ENCODE measurements around the gene CAPZB.

Gene CAPZB

DNA sequence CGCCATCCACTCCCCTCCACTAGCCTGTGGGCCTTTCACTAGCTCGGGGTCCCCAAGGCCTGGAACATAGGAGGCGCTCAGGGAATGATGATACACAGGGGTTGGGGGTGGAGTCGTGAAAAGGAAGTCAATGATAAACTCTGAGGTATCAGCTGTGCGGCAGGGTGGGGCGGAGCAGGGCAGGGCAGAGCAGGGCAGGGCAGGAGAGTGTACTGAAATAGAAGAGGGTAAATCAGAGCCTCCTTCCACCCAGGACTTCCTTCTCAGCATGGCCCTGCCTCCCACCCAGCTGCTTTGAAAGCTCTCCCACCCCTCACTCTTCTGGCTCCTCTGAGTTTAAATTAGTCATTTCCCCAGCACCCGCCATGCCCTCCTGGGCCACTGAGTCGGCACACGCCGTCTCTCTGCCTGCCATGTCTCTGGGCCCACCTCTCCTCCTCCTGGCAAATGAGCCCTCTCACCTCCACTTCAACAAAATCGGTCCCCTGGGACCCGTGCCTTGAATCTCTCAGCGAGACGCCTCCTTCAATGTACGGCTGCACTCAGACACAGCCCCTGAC, 16.9 kb downstream of the CAPZB start:
- DNase-seq (ENCODE audit: low spot score) = no peak

DNA sequence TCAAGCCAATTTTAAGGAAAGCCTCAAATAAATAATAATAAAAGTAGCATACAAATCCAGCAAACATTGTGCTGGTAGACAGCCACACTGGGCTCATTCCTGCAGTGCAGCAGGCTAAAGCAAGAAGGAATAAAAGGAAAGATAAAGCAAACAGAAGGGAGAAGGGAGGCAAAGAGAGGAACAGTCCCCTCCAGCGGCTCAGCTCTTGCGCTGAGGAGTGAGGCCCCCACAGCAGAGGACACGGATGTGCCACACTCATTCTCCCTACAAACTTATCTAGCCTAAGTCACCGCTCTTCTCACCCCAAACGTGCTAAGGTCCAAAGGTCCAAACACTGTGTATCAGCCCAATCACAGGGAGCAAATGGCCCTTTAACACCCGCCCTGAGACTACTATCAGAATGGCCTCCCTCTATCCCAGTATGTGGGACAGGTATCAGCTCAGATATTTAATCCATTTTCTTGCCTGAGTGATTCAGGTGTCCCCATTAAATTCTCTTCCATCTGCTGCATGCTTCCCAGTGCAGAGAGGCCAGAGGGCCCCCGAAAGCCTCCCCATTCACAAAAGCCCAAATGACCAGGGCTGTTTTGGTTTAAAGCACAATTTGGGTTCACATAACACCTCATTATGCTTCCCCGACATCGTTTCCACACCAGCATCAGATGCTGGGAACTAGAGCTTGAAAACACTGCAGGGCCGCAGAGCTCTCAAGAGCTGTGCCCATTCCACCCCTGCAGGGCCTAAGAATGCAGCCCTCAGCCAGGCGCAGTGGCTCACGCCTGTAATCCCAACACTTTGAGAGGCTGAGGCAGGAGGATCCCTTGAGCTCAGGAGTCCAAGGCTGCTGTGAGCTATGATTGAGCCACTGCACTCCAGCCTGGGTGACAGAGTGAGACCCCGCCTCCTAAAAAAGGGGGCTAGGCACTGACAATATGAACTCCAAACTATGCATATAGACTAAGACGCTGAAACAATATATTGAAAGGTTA, 17.8 kb downstream of the CAPZB start:
- no peak for DNase-seq (ENCODE audit: low spot score)

DNA sequence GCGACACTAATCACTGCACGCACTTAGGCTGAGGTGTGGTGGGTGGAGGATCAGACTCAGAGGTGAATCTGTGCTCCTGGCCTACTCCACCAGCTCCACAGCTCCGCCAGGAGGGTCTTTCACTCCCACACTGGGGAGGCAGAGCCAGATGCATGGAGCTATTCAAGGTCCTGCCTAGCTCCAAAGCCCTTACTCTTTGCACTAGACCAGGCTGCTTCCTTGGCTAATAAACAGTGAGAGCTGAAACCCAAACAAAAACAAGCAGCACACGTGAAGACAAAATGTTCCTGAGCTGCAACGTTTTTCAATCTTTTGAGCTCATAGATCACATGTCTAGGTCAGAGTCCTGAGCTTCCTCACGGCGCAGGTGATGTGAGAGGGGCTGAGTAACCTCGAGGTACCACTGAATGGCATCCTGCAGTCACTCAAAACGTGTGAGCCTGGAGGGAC, 19.2 kb downstream of the CAPZB start:
- no peak for DNase-seq (ENCODE audit: low spot score)

DNA sequence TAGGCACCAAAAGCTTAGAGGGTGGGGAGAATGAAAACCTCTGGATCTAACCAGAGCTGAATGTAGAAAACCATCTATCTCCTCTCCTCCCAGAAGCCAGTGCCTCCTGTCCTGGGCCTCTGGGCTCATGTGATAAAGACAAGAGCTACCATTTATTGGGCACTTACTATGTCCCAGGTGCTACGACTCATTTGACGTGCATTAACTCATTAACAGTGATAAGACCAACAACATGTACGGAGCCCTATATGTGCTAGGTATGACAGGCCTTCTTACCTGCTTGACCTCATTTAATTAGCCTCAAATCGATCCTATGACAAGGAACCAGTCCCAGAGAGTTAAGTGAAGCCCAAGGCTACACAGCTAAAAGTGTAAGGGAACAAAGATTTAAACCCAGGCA, 19.7 kb downstream of the CAPZB start:
- DNase-seq (ENCODE audit: low spot score) = no peak

DNA sequence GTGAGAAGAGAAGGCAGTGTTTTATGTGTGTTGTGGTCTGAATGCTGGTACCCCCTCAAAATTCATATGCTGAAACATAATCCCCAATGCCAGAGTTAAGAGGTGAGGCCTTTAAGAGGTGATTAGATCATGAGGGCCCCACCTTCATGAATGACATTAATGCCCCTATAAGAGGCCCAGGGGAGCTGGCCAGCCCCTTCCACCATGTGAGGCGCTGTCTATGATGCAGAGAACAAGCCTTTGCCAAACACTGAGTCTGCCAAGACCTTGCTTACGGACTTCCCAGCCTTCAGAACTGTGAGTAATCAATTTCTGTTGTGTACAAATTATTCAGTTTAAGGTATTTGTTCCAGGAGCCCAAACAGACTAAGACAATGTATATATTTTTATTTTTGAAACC, 20.2 kb downstream of the CAPZB start:
- no peak for DNase-seq (ENCODE audit: low spot score)

DNA sequence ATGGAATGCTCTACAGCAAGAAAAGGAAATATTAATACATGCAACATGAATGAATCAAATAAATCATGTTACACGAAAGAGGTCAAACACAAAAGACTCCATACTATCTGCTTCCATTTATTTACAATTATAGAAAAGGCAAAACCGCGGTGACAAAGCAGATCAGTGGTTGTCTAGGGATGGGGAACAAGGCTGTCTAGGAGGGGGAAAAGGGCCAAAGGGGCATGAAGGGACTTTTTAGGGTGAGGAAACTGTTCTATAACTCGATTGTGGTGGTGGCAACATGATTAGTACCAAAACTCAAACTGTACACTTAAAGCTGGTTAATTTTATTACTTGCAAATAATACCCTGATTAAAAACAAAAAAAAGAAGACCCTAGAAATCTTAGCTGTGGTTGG, 20.6 kb downstream of the CAPZB start:
- DNase-seq (ENCODE audit: low spot score) = no peak

DNA sequence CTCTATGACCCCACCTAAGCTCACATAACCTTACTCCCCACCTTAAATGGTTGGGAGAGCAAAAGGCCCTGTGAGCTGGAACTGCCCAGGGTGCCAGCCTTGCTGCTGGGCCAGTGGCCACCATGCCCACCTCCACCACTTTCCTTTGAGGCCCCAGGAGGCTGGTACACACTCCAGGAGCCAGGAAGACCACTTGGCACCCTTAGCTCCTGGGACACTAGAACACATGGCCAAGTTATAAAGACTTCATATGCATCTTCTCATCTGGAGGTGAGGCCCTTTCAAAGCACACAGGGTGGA, 21.9 kb downstream of the CAPZB start:
- DNase-seq (ENCODE audit: low spot score) = no peak

DNA sequence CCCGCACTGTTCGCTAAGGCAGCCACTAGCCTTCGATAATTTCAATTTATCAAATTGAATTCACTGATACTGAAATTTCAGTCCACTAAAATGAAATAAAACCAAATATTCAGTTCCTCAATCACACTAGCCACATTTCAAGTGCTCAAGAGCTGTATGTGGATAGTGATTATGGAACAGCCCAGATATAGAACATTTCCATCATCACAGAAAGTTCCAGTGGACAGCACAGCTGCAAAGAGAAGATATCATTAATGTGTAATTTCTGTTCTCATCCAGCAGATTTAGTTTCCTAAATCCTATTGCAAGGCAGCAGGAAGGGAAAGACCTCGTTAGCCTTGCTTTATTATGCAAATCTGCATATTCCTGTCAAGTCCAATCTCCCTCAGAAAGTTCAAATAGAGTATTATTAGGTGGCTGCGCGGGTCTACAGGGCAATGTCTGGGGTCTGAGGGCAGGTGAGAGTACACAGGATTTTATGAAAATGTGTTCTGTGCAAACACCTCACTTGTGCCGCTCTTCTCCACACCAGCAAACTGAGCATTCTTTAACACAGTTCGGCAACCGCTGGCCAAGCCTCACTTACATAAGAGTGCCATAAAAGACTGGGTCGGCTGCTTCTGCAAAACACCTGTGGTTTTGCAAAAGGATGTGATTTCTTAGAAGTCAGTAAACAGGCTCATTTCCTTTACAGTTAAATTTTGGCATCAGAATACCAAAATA, 22.4 kb downstream of the CAPZB start:
- DNase-seq (ENCODE audit: low spot score) = no peak

DNA sequence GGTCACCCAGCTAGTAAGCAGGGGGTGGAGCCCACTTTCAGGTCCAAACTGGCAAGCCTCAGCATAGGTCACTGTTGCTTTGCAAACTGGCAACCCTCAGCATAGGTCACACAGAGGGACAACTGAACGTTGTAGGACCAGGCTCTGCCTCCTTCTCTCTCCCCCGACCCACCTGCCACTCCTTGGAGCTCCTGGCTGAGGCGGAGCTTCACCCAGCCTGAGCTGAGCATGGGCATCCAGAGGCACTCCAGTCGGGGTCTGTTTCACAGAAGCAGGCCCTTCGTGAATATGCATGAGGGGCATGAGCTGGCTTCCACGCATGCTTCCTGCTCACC, 24.2 kb downstream of the CAPZB start:
- no peak for DNase-seq (ENCODE audit: low spot score)

DNA sequence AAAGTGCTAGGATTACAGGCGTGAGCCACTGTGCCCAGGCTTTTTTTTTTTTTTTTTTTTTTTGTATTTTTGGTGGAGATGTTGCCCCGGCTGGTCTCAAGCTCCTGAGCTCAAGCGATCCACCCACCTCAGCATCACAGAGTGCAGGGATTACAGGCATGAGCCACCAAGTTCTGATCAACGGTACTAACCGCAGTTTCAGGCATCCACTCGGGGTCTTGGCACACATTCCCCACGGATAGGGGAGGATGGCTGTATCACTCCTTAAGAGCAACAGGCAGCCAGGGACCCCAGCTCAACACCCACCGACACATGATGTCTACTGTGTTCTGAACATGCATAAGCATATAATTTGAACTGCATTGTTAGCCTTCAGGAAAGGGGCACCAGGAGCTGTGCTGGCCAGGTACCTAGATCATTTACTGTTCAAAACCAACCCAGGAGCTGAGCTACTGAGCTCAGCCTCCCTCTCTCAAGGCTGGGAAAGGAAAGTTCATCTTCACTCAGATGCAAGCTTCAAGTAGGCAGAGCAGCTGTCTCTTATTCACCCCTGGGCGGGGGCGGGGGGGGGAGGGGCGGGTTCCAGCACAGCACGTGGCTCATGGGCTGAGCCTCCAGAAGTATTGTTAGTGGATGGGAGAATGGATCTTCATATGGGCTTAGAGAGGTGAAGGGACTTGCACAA, 24.7 kb downstream of the CAPZB start:
- DNase-seq (ENCODE audit: low spot score) = no peak

DNA sequence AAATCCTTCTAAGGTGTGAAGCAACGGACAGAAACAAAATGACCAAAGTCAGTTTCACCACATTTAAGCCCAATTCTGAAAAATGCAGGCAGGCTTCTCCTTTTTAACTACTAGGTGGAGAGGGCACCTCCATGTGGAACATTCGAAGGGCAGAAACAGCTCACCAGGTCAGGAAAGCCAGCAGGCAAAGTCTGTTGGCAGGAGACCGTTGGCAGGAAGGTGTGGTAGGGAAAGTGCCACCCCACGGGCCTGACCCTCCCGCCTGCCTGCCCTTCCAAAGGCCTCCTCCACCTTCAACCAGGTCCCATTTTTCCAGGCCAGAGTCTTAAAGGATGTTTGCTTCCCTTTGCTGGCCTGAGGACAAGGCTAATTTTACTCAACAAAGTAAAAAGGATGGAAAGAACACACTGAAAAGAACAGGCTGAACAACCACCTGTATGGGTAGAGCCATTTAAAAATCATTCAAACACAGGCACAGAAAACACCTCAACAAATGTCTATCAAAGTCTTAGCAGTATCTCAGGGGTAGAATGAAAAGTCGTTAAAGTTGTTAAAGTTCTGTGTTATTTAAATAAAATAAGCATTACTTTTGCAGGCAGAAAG, 26.4 kb downstream of the CAPZB start:
- DNase-seq (ENCODE audit: low spot score) = no peak

DNA sequence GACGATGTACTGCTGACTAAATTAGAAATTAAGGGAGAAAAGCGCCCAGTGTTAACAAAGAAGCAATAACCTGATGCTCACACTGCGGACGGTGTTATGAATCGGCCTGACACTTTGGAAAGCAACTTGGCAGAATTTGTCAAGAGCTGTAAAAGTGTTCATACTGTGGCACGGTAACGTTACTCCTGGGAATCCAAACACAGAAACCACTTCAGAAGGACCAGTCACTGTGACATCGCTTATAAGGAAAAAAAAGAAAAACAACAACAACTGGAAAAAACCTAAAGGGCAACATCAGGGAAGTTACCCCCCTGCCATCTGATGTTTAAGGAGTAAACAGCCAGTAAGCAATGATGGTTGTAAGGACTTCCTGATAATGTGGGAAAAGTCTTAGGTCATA, 27.7 kb downstream of the CAPZB start:
- DNase-seq (ENCODE audit: low spot score) = no peak

DNA sequence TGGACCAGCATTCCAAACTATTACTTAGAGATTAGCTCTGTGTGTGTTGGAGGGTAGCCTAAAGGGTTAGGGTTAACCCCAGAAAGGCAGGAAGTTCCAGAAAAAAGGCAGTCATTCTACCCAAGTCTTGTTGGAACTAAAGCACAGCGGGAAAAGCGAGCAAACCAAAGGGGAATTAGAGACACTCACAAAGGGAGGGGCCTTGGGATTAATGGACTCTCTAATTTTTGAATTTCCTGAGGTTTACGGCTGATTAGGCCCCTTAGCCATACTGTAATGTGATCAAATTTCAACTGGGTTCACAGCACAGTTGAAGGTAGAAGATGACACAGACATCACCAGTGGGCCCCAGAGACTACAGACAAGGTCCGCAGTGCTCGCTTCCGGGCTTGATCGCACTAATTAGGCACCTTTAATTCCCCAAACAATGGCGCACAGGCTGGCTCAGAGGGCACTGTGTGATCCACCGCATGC, 28.3 kb downstream of the CAPZB start:
- no peak for DNase-seq (ENCODE audit: low spot score)

DNA sequence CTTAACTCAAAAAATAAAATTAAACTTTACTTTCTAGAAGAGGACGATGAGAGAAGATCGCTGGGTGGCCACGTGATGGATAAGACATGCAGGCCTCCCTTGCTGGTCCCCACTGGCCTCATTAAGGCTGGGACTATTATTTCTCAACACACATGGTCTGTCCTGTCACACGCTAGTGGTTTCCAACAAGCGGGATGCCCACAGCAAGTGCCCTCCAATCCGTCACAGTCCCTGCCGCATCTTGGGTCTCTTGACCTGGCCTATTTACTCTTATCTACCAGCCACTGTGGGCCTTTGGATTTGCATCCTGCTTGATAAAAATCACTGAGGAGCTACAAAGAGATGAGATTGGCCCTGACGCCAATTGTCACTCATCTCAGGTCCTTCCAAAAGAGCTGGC, 30.0 kb downstream of the CAPZB start:
- DNase-seq (ENCODE audit: low spot score) = no peak

DNA sequence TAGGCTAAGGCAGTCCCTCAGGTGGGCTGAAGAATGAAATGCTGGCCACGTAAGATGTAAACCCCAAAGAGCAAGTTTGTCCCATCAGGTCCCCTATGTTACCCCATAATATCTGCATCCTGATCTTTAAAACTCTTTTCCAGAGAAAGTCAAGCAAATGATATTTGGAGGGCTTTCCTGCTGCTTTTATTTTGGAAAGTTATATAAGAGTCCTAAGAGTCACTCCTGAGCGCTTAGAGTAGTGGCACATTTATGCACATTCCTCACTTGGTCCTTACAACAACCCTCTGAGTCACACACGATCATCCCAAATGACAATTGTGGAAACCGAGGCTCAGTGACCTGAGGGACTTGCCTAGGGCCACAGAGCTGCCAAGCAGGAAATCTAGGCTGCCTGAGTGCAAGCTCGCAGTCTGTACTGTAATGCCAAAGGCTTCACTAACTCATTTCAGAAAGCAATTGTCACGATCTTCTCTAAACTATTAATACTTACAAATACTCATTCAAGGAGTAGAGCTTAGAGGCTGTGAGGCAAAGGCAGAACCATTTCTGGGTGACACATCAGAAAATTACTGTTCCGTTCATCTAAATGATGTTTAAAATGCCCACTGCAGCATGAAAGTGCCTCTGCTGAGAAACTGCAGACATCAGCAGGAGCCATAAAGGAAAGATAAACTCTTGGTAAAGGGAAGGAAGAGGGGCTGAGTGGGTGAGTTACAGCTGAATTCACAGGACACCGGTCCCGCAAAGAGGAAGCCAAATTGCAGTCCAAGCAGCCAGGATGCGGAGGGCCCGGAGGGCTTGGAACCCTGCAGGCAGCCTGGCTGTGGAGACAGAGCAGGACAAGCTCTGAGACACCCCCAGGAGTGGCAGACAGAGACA, 30.8 kb downstream of the CAPZB start:
- DNase-seq (ENCODE audit: low spot score) = no peak

DNA sequence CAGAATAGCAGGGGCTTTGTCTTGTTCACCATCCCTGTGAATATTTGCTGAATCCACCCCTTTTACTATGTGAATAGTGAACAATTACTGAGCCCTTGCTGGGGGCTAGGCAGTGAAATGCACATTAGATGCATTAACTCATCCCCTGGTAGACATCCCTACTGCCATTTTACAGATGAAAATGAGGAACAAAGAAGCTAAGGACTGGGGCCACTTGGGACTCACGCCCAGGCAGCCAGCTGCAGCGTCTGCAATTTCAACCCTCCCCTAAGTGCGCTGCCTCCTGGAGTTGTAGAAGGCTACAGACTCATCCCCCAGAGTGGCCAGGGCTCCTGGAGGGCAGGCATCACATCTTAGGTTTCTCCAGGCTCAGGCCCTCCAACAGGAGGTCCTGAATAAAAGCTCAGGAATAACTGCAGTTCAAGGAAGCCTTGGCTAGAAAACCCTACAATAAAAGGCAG, 31.6 kb downstream of the CAPZB start:
- no peak for DNase-seq (ENCODE audit: low spot score)

DNA sequence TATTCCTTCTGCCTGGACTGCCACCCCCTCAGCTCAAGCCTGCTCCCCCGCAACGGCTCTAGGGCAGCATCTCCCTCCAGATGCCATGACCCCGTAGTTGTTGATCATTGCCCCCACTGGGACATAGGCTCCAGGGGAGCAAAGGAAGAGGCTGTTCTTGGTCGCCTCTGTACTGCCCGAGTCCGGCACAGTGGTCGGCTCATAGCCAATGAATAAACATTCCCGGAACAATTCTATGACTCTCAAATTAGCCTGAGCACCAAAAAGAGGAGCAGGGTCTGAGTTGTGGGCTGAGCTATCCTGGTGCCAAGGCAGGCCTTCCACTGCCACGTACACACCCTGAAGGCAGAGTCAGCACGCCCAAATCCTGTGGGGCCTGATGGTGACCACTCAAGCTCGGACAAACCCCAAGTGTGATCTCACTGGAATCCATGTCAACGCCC, 33.1 kb downstream of the CAPZB start:
- no peak for DNase-seq (ENCODE audit: low spot score)

DNA sequence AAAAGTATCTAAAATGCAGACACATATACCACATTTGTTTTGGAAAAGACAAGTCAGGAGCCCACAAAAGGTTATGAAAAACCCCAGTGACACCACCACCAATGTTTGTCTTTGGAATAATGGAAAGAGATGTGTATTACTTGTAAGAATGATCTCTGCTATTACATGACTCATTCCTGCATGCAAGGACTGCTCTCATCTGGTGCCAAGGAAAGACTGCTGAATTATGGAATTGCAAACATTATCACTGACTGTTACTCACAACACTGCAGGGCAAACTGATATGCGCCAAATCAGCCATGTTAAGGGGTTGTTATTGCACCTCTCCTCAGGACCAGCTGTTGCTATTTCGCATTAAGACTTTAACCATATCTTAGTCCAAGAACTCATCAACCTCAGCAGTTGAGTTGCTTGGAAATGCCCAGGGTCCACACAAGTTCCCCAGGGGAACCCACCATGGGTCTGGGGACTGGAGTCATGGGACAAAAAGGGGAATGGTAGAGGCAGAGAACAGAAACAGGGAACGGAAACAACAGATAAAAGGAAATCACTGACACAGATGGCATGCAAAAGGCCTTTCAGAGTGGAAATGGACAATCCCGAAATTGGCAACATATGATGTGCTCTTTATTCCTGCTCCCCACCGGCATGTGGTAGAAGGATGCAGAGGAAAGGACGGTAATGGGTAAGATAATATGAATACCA, 34.4 kb downstream of the CAPZB start:
- no peak for DNase-seq (ENCODE audit: low spot score)

DNA sequence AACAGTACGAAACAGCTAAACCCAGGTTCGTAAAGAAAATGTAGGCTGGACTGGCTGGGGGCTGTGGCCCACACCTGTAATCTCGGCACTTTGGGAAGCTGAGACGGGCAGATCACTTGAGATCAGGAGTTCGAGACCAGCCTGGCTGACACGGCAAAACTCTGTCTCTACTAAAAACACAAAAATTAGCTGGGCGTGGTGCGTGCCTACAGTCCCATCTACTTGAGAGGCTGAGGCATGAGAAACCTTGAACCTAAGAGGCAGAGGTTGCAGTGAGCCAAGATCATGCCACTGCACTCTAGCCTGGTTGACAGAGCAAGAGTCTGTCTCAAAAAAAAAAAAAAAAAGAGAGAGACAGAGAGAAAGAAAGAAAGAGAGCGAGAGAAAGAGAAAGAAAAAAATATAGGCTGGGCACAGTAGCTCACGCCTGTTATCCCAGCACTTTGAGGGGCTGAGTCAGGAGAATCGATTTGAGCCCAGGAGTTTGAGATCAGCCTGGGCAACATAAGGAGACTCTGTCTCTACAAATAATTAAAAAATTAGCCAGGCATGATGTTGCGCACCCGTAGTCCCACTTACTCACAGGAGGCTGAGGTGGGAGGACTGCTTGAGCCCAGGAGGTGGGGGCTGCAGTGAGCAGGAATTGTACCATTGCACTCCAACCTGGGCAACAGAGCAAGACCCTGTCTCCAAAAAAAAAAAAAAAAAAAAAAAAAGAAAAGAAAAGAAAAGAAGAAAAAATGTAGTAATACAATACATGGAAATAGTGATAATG, 35.7 kb downstream of the CAPZB start:
- no peak for DNase-seq (ENCODE audit: low spot score)
